22Rv1 (cell line): ENCODE data around the gene DDIT4.
"Not testable (repeated sequence)": the region's sequence is repeated elsewhere in the genome, so short reads cannot be mapped to it uniquely, and the experiment has no call there.

Source experiments
- H3K27ac ChIP-seq: fragments of 450-650 bp; 2 replicates; pipeline ENCODE4 v1.5.1; 2017
- ZFX ChIP-seq: fragments of 450-650 bp; IDR thresholded peaks from 2 replicates; pipeline ENCODE4 v1.6.1; 2017; ENCODE audit warnings: antibody characterized with exemption, borderline replicate concordance
- TF ChIP-seq, protein P1 (sequence below): fragments of 450-650 bp; IDR thresholded peaks from 2 replicates; pipeline ENCODE4 v1.5.1; 2017; ENCODE audit warnings: mild to moderate bottlenecking

The DDIT4 gene, protein sequence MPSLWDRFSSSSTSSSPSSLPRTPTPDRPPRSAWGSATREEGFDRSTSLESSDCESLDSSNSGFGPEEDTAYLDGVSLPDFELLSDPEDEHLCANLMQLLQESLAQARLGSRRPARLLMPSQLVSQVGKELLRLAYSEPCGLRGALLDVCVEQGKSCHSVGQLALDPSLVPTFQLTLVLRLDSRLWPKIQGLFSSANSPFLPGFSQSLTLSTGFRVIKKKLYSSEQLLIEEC

DNA sequence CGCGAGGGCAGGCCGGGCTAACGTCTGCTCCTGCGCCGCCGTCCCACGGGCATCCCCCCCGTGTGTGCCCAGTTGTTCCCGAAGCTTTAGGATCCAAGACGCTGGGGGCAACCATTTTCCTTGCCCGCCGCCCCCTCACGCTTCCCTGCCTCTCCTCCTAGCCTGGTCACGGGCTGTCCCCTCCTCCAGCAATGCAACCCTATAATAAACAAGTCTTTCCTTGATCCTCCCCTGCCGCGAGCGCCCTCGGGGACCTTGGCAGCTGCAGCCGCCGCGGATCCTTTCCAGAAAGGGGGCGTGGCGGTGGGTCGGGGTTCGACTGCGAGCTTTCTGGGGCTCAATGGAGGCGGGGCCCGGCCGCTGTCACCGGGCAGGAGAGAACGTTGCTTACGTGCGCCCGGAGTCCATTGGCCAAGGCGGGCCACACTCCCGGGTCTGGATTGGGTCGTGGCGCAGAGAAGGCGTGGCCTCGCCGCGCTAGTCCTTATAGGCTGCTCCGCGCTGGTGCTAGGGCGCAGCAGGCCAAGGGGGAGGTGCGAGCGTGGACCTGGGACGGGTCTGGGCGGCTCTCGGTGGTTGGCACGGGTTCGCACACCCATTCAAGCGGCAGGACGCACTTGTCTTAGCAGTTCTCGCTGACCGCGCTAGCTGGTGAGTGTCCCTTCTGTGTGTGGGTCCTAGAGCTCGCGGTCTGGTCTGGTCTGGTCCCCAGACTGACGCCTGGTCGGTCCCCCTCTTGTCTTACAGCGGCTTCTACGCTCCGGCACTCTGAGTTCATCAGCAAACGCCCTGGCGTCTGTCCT is at the start of gene DDIT4:
DDIT4 (plus strand) TSS at position 515 of the 803 bp plus-strand sequence. CDS start 293 bp downstream, outside the sequence.
- peak within 1 kb of the TSS; percentile 97 for H3K27ac ChIP-seq
- TF ChIP-seq, protein P1, sequence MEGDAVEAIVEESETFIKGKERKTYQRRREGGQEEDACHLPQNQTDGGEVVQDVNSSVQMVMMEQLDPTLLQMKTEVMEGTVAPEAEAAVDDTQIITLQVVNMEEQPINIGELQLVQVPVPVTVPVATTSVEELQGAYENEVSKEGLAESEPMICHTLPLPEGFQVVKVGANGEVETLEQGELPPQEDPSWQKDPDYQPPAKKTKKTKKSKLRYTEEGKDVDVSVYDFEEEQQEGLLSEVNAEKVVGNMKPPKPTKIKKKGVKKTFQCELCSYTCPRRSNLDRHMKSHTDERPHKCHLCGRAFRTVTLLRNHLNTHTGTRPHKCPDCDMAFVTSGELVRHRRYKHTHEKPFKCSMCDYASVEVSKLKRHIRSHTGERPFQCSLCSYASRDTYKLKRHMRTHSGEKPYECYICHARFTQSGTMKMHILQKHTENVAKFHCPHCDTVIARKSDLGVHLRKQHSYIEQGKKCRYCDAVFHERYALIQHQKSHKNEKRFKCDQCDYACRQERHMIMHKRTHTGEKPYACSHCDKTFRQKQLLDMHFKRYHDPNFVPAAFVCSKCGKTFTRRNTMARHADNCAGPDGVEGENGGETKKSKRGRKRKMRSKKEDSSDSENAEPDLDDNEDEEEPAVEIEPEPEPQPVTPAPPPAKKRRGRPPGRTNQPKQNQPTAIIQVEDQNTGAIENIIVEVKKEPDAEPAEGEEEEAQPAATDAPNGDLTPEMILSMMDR = no peak
- TF ChIP-seq ZFX = no peak

DNA sequence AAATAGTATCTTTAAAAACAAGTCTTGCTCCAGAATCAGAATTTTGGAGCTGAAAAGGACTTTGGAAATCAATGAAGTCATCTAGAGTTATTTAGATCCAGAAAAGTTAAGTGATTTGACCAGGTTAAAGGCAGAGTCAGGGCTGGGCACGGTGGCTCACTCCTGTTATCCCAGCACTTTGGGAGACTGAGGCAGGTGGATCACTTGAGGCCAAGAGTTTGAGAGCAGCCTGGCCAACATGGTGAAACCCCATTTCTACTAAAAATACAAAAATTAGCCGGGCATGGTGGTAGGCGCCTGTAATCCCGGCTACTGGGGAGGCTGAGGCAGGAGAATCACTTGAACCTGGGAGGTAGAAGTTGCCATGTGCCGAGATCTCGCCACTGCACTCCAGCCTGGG is 49.5 kb upstream of the DDIT4 start:
- not testable (repeated sequence) for H3K27ac ChIP-seq

DNA sequence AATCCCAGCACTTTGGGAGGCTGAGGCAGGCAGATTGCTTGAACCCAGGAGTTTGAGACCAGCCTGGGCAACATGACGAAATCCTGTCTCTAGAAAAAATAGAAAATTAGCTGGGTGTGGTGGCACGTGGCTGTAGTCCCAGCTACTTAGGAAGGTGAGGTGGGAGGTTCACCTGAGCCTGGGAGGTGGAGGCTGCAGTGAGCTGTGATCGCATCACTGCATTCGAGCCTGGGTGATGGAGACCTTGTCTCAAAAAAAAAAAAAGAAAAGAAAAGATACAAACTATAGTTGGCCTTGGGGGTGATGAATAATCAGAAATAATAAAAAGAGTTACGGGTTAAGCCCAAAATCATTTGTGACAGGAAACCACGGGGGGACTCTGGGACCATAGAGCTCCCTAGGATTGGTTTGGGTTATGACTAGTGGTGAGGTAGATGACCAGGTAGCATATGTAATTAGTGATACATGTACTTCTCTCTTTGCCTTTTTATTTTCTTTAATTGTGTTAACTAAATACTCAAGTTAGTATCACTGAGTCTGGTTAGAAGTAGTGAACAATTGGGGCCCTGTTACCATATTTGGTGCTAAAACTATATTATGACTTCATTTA is 47.2 kb upstream of the DDIT4 start:
- no peak for TF ChIP-seq ZFX
- TF ChIP-seq, protein P1 = no peak
- no peak overlapping the region for H3K27ac ChIP-seq

DNA sequence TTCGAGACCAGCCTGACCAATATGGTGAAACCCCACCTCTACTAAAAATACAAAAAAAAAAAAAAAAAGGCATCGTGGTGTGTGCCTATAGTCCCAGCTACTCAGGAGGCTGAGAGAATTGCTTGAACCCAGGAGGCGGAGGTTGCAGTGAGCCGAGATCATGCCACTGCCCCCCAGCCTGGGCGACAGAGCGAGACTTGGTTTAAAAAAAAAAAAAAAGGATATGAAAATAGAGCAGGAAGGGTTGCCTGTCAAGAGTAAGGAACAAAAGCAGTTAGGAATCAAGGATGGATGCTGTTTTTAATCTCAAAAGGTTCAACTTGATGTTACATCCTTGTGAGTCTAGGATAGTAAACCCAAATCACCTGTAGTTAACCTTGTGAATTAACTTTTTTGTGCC is 45.9 kb upstream of the DDIT4 start:
- no peak for TF ChIP-seq ZFX
- TF ChIP-seq, protein P1 = no peak

DNA sequence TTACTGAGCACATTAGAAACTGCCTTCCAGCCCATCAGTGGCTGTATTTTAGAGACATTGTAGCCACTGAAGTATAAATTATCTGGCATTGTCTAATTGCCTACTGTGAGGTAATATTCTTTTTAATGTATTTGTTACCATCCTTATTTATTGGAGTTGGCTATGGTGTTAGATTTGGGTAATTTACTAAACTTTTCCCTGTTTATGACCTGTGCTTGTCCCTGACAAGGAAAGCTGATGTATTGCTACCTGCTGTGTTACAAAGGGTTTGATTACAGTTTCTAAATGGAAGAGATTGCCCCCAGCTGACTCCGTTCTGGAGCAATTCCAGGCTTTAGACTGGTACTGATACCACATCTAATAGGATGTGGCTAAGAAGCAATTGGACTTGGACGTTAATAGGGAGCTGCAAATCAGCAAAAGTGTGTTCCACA is 45.4 kb upstream of the DDIT4 start:
- TF ChIP-seq, protein P1 = no peak
- no peak for TF ChIP-seq ZFX
- H3K27ac ChIP-seq = no peak overlapping the region

More for the DNA sequence above, 45.9 kb upstream of the DDIT4 start:
- no peak overlapping the region for H3K27ac ChIP-seq

DNA sequence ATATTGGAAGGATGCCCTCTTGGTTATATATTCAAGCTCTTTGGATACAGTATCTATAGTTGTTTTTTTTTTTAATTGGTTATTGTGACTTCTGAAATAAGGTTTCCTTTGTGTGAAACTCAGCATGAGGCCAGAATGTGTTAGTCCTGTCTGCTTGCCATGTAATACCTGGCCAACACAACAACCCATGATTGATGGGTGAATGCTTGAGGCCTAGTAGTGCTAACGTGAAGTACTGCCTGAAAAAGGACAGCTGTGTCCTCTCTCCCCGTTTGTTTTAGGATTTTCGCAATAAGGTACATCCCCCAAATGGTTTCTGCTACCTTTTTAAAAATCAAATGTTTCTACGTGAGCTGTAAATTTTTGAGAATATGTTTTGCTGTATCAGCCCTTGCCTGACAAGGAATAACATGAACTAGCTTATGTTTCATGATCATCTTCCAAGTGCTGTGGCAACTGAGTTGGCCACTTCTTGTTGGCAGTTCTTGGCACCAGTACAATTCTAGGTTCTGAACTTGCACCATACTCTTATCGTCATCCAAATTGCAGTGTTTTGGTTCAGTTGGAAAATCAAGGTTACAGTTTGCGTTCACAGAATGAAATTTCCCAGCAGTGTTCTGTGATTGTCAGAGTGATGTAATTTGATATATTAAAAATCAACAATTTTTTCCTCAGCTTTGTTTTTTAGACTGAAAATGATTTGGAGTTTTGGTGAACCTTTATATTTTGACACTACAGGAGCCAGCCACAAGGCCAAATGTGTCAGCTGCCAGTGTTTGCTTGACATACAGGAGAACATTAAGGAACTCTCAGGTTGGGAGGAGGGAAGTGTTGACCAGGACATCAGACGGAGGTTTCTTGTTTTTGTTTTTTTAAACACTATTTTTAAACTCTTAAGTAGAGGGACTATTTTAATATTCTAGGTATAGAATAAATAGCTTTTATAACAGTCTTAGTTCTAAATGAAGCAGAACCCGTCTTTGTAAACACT is 44.2 kb upstream of the DDIT4 start:
- no peak for TF ChIP-seq ZFX
- TF ChIP-seq, protein P1 = no peak

DNA sequence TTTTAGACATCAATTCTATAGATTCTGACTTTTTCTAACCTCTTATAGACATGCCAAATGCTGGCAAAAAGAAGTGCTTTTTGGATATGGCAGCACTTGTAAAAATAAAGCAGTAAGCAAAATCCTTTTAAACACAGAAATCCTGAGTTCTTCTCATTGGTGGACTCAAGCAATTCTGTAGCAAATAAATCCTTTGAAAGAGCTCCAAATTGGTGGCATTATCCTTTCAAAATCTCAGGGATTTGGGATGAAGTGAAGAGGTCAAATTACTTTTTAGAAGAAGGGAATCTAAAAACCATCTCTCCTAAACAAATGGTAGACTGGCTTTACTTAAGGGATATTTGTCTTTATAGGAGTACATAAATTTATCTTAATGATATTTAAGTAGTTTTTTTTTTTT is 40.1 kb upstream of the DDIT4 start:
- TF ChIP-seq, protein P1 = no peak
- no peak for TF ChIP-seq ZFX
- no peak overlapping the region for H3K27ac ChIP-seq

More for the DNA sequence above, 44.2 kb upstream of the DDIT4 start:
- no peak overlapping the region for H3K27ac ChIP-seq
